Choroid plexus epithelial cell (primary cell): ENCODE results near the gene TES.
A peak's percentile ranks its signal among the peaks of the same experiment; 100 is the strongest.

Experiments used
- DNase-seq: peaks from one replicate; pipeline ENCODE4 v3.0.0-alpha.2; 2010; ENCODE audit warnings: low read depth
- H3K4me3 ChIP-seq: 2 replicates; pipeline ENCODE4 v1.5.1; 2011; ENCODE audit warnings: low read depth, mild to moderate bottlenecking, control low read depth, low read length, moderate library complexity
- TF ChIP-seq, protein P1 (sequence below): conservative IDR thresholded peaks from 2 replicates; pipeline ENCODE4 v1.5.1; 2011; ENCODE audit warnings: low read depth, mild to moderate bottlenecking, control low read depth, inconsistent platforms, low read length, moderate library complexity

Gene TES

DNA sequence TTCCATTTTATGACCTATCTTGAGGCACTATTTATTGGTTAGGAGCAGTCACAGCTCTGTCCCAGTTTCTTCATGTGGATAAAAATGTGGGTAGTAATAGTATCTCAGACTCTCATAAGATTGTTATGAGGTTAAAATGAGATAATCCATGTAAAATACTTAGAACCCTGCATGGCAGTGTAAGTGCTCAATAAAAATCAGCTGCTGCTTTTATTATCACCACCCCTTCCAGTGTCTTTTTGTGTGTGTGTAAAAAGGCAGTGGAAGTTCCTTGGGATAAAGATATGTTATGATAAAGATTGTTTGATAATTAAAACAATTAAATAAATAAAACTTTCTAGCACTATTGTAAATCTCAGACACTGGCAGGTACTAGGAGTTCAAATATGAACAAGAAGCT lies 15.5 kb downstream of the TES start:
- DNase-seq: no peak
- no peak overlapping the region for H3K4me3 ChIP-seq
- TF ChIP-seq, protein P1, sequence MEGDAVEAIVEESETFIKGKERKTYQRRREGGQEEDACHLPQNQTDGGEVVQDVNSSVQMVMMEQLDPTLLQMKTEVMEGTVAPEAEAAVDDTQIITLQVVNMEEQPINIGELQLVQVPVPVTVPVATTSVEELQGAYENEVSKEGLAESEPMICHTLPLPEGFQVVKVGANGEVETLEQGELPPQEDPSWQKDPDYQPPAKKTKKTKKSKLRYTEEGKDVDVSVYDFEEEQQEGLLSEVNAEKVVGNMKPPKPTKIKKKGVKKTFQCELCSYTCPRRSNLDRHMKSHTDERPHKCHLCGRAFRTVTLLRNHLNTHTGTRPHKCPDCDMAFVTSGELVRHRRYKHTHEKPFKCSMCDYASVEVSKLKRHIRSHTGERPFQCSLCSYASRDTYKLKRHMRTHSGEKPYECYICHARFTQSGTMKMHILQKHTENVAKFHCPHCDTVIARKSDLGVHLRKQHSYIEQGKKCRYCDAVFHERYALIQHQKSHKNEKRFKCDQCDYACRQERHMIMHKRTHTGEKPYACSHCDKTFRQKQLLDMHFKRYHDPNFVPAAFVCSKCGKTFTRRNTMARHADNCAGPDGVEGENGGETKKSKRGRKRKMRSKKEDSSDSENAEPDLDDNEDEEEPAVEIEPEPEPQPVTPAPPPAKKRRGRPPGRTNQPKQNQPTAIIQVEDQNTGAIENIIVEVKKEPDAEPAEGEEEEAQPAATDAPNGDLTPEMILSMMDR: no peak

GRCh38 chr7:116226664-116227063 lies 16.3 kb downstream of the TES start:
- TF ChIP-seq, protein P1: no peak
- no peak overlapping the region for H3K4me3 ChIP-seq
- DNase-seq: no peak

DNA sequence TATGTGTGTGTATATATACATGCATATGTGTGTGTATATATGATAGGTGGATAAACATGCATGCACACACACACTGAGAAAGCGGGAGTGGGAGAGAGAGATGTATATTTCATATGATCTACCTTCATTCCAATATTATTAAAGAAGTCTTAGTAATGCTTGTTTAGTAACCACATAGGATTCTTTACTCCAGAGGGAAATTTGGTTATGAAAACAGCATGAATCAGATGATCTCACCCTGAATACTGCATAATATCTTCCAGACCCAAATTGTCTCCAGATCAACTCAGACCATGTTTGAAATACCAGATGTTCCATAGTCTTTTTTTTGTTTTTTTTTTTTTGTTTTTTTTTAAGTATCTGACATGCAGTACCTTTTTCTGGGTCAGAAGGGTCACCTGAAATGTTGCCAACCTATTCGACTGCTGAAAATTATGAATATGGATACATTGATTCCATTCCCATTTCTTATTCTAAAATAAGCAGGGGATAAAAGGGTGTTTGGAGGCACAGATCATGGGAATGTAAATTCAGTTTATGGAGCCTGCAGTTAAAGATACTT lies 17.4 kb downstream of the TES start:
- peak; percentile 93 for DNase-seq
- H3K4me3 ChIP-seq: no peak overlapping the region
- TF ChIP-seq, protein P1: no peak

GRCh38 chr7:116228241-116228640 lies 17.9 kb downstream of the TES start:
- no peak overlapping the region for H3K4me3 ChIP-seq
- no peak for DNase-seq
- TF ChIP-seq, protein P1: no peak

- no peak overlapping the region for H3K4me3 ChIP-seq
- TF ChIP-seq, protein P1: no peak
- DNase-seq: no peak
Observed at GRCh38 chr7:116229366-116229765, 19.0 kb downstream of the TES start.

DNA sequence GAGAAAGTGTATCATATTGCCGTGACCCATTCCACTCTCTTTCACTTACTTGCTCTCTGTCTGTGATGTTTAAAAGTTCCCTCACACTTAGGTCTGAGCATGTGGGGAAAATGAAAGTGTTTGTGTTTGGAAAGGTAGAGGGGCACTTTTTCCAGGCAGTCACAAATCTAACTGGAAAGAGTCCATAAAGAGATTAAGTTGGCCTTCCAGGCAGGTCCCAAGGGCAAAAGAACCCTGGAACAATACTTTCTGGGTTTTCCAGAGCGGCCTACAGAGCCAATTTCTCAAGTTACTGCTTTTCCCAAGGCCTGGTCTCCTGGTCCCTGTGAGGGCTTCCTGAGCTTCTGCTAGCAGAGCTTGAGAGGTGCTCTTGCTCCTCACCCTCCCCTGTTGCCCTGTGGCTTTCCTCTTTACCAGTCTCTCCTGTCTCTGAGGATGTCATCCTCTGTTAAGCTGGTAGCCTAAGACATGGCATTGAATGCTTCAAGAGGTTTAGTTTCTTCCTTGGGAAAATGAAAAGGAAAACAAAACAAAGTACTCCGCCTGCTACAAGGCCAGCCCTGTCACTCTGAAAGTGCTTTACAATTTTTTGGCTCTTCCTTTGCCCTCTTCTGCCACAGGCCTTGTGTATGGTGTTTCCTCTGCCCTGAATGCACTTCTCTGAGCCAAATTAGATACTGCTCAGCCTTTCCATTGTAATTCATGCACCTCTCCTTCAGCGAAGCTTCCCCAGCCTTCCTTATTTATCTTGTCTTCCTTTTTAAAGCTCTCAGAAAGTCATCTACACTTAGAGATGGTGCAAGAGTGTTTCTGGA lies 20.1 kb downstream of the TES start:
- TF ChIP-seq, protein P1: no peak
- no peak for DNase-seq
- no peak overlapping the region for H3K4me3 ChIP-seq

DNA sequence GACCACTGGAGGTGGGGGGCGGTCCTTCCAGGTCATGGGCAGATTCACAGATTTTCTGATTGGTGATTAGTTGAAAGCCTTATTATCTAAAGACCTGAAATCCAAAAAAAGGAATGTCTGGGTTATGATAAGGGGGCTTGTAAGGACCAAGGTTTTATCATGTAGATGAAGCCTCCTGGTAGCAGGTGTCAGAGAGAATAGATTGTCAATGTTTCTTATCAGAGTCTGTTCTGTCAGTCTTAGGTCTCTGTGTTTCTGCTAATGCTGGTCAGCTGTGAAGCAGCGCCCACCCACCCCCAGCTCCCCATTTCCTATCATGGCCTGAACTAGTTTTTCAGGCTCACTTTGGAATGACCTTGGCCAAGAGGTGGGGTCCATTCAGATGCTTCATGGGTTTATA lies 21.2 kb downstream of the TES start:
- no peak overlapping the region for H3K4me3 ChIP-seq
- TF ChIP-seq, protein P1: no peak
- no peak for DNase-seq
